ENCODE data around the gene SERPINI1.

Gene SERPINI1

DNA sequence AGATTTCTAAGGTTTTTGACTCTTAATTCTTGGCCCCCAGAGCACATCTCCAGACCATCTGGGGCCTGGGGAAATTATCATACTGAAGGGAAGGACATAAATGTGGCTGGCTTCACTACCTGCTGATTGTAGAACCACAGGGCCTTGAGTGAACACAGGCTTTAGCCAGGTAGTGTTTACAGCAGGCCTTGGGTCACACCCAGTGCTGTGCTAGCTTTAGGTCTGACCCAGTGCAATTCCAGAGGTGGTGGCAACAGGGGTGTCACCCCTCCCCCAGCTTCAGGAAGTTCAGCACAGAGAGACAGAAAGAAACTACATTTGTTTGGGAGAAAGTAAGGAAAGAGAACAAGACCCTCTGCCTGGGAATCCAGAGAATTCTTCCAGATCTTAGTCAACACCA, 25.0 kb upstream of the SERPINI1 start:
- Histone ChIP-seq H3K9me3 (ENCODE audit: insufficient read depth, low read length) (no peaks in the 10 kb centered on the region), H3K4me1 (ENCODE audit: insufficient read depth, insufficient read length) (no peaks in the 10 kb centered on the region), H3K4me3 (ENCODE audit: insufficient read length, low read depth) (no peak overlapping the region), H3K36me3 (ENCODE audit: insufficient read depth, insufficient read length, low read length) (peaks cover 48% of the 10 kb centered on the region), H3K27me3 (ENCODE audit: insufficient read depth, insufficient read length) (no peaks in the 10 kb centered on the region), H3K9ac (ENCODE audit: insufficient read length, low read depth) (no peak overlapping the region)
- TF ChIP-seq SUZ12 (IDR thresholded peaks at IDR 0.05; ENCODE audit: extremely low read depth, insufficient read depth, insufficient read length): no peak
- no peak for TF ChIP-seq YY1 (IDR thresholded peaks at IDR 0.05; ENCODE audit: insufficient read depth, insufficient read length)
- TF ChIP-seq ZNF274 (IDR thresholded peaks at IDR 0.05; ENCODE audit: low read depth, low read length): no peak
- DNase-seq (ENCODE audit: low read depth, low spot score): no peak

DNA sequence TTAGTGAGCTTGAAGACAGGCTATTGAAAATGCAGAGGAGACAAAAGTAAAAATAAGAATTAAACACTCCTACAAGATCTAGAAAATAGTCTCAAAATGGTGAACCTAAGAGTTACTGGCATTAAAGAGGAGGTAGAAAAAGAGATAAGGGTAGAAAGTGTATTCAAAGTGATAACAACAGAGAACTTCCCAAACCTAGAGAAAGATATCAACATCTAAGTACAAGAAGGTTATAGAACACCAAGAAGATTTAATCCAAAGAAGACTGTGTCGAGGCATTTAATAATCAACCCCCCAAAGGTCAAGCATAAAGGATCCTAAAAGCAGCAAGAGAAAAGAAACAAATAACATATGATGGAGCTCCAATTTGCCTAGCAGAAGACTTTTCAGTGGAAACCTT, 24.1 kb upstream of the SERPINI1 start:
- H3K36me3 ChIP-seq (ENCODE audit: insufficient read depth, insufficient read length, low read length): peaks cover 47% of the 10 kb centered on the region
- no peaks in the 10 kb centered on the region for H3K4me1 ChIP-seq (ENCODE audit: insufficient read depth, insufficient read length)
- no peaks in the 10 kb centered on the region for H3K27me3 ChIP-seq (ENCODE audit: insufficient read depth, insufficient read length)
- no peaks in the 10 kb centered on the region for H3K9me3 ChIP-seq (ENCODE audit: insufficient read depth, low read length)
- H3K9ac ChIP-seq (ENCODE audit: insufficient read length, low read depth): no peak overlapping the region
- DNase-seq (ENCODE audit: low read depth, low spot score): no peak
- TF ChIP-seq SUZ12 (IDR thresholded peaks at IDR 0.05; ENCODE audit: extremely low read depth, insufficient read depth, insufficient read length) (no peak), ZNF274 (IDR thresholded peaks at IDR 0.05; ENCODE audit: low read depth, low read length) (no peak), YY1 (IDR thresholded peaks at IDR 0.05; ENCODE audit: insufficient read depth, insufficient read length) (no peak)
- H3K4me3 ChIP-seq (ENCODE audit: insufficient read length, low read depth): no peak overlapping the region

- Histone ChIP-seq H3K9me3 (ENCODE audit: insufficient read depth, low read length) (no peaks in the 10 kb centered on the region), H3K36me3 (ENCODE audit: insufficient read depth, insufficient read length, low read length) (peaks cover 50% of the 10 kb centered on the region), H3K4me1 (ENCODE audit: insufficient read depth, insufficient read length) (no peaks in the 10 kb centered on the region), H3K27me3 (ENCODE audit: insufficient read depth, insufficient read length) (no peaks in the 10 kb centered on the region), H3K4me3 (ENCODE audit: insufficient read length, low read depth) (no peak overlapping the region), H3K9ac (ENCODE audit: insufficient read length, low read depth) (no peak overlapping the region)
- TF ChIP-seq YY1 (IDR thresholded peaks at IDR 0.05; ENCODE audit: insufficient read depth, insufficient read length): no peak
- no peak for TF ChIP-seq ZNF274 (IDR thresholded peaks at IDR 0.05; ENCODE audit: low read depth, low read length)
- TF ChIP-seq SUZ12 (IDR thresholded peaks at IDR 0.05; ENCODE audit: extremely low read depth, insufficient read depth, insufficient read length): no peak
- DNase-seq (ENCODE audit: low read depth, low spot score): no peak
These were observed 23.1 kb upstream of the SERPINI1 start for GRCh38 chr3:167712445-167712844.

GRCh38 chr3:167714871-167715270, 20.6 kb upstream of the SERPINI1 start:
- Histone ChIP-seq H3K4me3 (ENCODE audit: insufficient read length, low read depth) (no peak overlapping the region), H3K36me3 (ENCODE audit: insufficient read depth, insufficient read length, low read length) (peaks cover 53% of the 10 kb centered on the region), H3K4me1 (ENCODE audit: insufficient read depth, insufficient read length) (no peaks in the 10 kb centered on the region), H3K9ac (ENCODE audit: insufficient read length, low read depth) (no peak overlapping the region), H3K9me3 (ENCODE audit: insufficient read depth, low read length) (no peaks in the 10 kb centered on the region), H3K27me3 (ENCODE audit: insufficient read depth, insufficient read length) (no peaks in the 10 kb centered on the region)
- DNase-seq (ENCODE audit: low read depth, low spot score): no peak
- TF ChIP-seq SUZ12 (IDR thresholded peaks at IDR 0.05; ENCODE audit: extremely low read depth, insufficient read depth, insufficient read length) (no peak), ZNF274 (IDR thresholded peaks at IDR 0.05; ENCODE audit: low read depth, low read length) (no peak)

GRCh38 chr3:167716920-167717319, 18.6 kb upstream of the SERPINI1 start:
- DNase-seq (ENCODE audit: low read depth, low spot score): no peak
- Histone ChIP-seq H3K36me3 (ENCODE audit: insufficient read depth, insufficient read length, low read length) (peaks cover 46% of the 10 kb centered on the region), H3K9me3 (ENCODE audit: insufficient read depth, low read length) (no peaks in the 10 kb centered on the region), H3K9ac (ENCODE audit: insufficient read length, low read depth) (no peak overlapping the region), H3K4me3 (ENCODE audit: insufficient read length, low read depth) (no peak overlapping the region), H3K27me3 (ENCODE audit: insufficient read depth, insufficient read length) (no peaks in the 10 kb centered on the region), H3K4me1 (ENCODE audit: insufficient read depth, insufficient read length) (no peaks in the 10 kb centered on the region)
- TF ChIP-seq YY1 (IDR thresholded peaks at IDR 0.05; ENCODE audit: insufficient read depth, insufficient read length) (no peak), SUZ12 (IDR thresholded peaks at IDR 0.05; ENCODE audit: extremely low read depth, insufficient read depth, insufficient read length) (no peak), ZNF274 (IDR thresholded peaks at IDR 0.05; ENCODE audit: low read depth, low read length) (no peak)

GRCh38 chr3:167718582-167718981, 16.9 kb upstream of the SERPINI1 start:
- peaks cover 54% of the 10 kb centered on the region for H3K36me3 ChIP-seq (ENCODE audit: insufficient read depth, insufficient read length, low read length)
- no peaks in the 10 kb centered on the region for H3K27me3 ChIP-seq (ENCODE audit: insufficient read depth, insufficient read length)
- no peaks in the 10 kb centered on the region for H3K4me1 ChIP-seq (ENCODE audit: insufficient read depth, insufficient read length)
- no peak for TF ChIP-seq SUZ12 (IDR thresholded peaks at IDR 0.05; ENCODE audit: extremely low read depth, insufficient read depth, insufficient read length)
- TF ChIP-seq ZNF274 (IDR thresholded peaks at IDR 0.05; ENCODE audit: low read depth, low read length): no peak
- no peak overlapping the region for H3K4me3 ChIP-seq (ENCODE audit: insufficient read length, low read depth)
- no peaks in the 10 kb centered on the region for H3K9me3 ChIP-seq (ENCODE audit: insufficient read depth, low read length)
- DNase-seq (ENCODE audit: low read depth, low spot score): no peak
- H3K9ac ChIP-seq (ENCODE audit: insufficient read length, low read depth): no peak overlapping the region

GRCh38 chr3:167723025-167723512, 12.5 kb upstream of the SERPINI1 start:
- Histone ChIP-seq H3K27me3 (ENCODE audit: insufficient read depth, insufficient read length) (no peaks in the 10 kb centered on the region), H3K4me3 (ENCODE audit: insufficient read length, low read depth) (no peak overlapping the region), H3K4me1 (ENCODE audit: insufficient read depth, insufficient read length) (no peaks in the 10 kb centered on the region), H3K9me3 (ENCODE audit: insufficient read depth, low read length) (no peaks in the 10 kb centered on the region), H3K36me3 (ENCODE audit: insufficient read depth, insufficient read length, low read length) (peaks cover 35% of the 10 kb centered on the region), H3K9ac (ENCODE audit: insufficient read length, low read depth) (no peak overlapping the region)
- no peak for TF ChIP-seq SUZ12 (IDR thresholded peaks at IDR 0.05; ENCODE audit: extremely low read depth, insufficient read depth, insufficient read length)
- no peak for TF ChIP-seq YY1 (IDR thresholded peaks at IDR 0.05; ENCODE audit: insufficient read depth, insufficient read length)
- TF ChIP-seq ZNF274 (IDR thresholded peaks at IDR 0.05; ENCODE audit: low read depth, low read length): no peak
- no peak for DNase-seq (ENCODE audit: low read depth, low spot score)

DNA sequence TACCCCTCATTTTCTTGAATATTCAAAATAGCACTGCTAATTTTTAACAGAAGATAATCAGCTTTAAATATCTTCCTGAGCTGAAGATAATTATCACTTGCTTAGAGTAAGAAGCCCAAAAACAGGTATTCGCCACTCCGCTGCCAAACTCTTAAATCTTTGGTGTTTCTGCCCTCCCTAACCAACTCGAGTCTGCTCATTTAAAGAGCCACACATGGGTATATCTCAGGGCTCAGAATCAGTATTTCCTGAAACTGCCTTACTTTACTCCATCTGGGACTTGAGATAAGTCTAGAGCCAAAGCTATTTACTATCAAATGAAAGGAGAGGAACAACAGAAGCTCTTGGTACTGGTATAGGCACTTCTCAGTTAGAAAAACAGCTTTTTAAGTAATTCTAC, 11.6 kb upstream of the SERPINI1 start:
- no peaks in the 10 kb centered on the region for H3K27me3 ChIP-seq (ENCODE audit: insufficient read depth, insufficient read length)
- H3K4me3 ChIP-seq (ENCODE audit: insufficient read length, low read depth): no peak overlapping the region
- no peak for DNase-seq (ENCODE audit: low read depth, low spot score)
- TF ChIP-seq SUZ12 (IDR thresholded peaks at IDR 0.05; ENCODE audit: extremely low read depth, insufficient read depth, insufficient read length): no peak
- no peak for TF ChIP-seq ZNF274 (IDR thresholded peaks at IDR 0.05; ENCODE audit: low read depth, low read length)
- TF ChIP-seq YY1 (IDR thresholded peaks at IDR 0.05; ENCODE audit: insufficient read depth, insufficient read length): no peak
- no peaks in the 10 kb centered on the region for H3K9me3 ChIP-seq (ENCODE audit: insufficient read depth, low read length)
- H3K36me3 ChIP-seq (ENCODE audit: insufficient read depth, insufficient read length, low read length): peaks cover 27% of the 10 kb centered on the region
- H3K9ac ChIP-seq (ENCODE audit: insufficient read length, low read depth): no peak overlapping the region
- H3K4me1 ChIP-seq (ENCODE audit: insufficient read depth, insufficient read length): no peaks in the 10 kb centered on the region
